Testis (tissue), 2 donors: ENCODE measurements around the gene CCDC50.

ENCODE experiments used
- POLR2A ChIP-seq: fragments of 450-650 bp; IDR thresholded peaks from one replicate; pipeline ENCODE4 v1.6.1; 2017; ENCODE audit warnings: antibody characterized with exemption, mild to moderate bottlenecking, moderate library complexity
- TF ChIP-seq, protein P1 (sequence below), 3 experiments: fragments of 450-650 bp in 2 of 3; fragments of 200-600 bp in 1 of 3; sonication (generic) in 1 of 3; IDR thresholded peaks; one replicate each; pipeline ENCODE4 v1.5.1; 2016 to 2019; ENCODE audit warnings: antibody characterized with exemption in 3 of 3, mild to moderate bottlenecking in 2 of 3, moderate library complexity in 1 of 3

DNA sequence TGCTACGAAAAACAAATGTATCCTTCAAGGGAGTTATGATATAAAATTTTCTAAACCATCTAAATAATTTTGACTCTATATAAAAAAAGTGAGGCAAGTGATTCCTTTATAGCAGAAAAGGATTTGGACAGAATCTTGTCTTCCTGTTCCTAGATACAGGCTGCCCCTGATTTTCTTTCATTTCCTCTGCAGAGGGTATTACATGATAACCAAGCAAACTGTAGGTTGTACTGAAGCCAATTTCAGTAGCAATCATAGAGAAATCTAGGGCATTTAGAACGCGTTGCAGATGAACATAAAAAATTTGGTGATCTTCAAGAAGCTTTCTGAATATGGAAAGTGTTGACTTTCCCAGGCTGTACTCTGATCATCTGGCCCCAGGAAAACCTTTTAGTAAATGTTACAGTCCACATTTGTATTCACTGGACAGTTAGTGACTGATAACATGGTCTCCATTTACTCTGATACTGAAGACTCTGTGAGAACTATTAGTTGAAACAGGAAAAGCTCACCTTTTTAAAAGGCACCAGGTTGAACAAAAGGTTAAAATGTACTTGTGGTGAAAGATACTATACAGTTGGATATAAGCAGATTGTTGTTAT lies 10.2 kb downstream of the CCDC50 start:
- TF ChIP-seq, protein P1, sequence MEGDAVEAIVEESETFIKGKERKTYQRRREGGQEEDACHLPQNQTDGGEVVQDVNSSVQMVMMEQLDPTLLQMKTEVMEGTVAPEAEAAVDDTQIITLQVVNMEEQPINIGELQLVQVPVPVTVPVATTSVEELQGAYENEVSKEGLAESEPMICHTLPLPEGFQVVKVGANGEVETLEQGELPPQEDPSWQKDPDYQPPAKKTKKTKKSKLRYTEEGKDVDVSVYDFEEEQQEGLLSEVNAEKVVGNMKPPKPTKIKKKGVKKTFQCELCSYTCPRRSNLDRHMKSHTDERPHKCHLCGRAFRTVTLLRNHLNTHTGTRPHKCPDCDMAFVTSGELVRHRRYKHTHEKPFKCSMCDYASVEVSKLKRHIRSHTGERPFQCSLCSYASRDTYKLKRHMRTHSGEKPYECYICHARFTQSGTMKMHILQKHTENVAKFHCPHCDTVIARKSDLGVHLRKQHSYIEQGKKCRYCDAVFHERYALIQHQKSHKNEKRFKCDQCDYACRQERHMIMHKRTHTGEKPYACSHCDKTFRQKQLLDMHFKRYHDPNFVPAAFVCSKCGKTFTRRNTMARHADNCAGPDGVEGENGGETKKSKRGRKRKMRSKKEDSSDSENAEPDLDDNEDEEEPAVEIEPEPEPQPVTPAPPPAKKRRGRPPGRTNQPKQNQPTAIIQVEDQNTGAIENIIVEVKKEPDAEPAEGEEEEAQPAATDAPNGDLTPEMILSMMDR (IDR thresholded peaks at IDR 0.05) = no peak
- no peak for TF ChIP-seq POLR2A
